ENCODE results near the gene PARD3.

PARD3 gene

GRCh38 chr10:34177445-34177844 lies 637.7 kb downstream of the PARD3 start:
- no peak for DNase-seq (ENCODE audit: low read depth in 2 of 2)
- H3K4me3 ChIP-seq (replicated peaks in 1 of 2; ENCODE audit: low read depth in 2 of 2, low read length in 2 of 2), result no peak overlapping the region
- TF ChIP-seq, protein P1, sequence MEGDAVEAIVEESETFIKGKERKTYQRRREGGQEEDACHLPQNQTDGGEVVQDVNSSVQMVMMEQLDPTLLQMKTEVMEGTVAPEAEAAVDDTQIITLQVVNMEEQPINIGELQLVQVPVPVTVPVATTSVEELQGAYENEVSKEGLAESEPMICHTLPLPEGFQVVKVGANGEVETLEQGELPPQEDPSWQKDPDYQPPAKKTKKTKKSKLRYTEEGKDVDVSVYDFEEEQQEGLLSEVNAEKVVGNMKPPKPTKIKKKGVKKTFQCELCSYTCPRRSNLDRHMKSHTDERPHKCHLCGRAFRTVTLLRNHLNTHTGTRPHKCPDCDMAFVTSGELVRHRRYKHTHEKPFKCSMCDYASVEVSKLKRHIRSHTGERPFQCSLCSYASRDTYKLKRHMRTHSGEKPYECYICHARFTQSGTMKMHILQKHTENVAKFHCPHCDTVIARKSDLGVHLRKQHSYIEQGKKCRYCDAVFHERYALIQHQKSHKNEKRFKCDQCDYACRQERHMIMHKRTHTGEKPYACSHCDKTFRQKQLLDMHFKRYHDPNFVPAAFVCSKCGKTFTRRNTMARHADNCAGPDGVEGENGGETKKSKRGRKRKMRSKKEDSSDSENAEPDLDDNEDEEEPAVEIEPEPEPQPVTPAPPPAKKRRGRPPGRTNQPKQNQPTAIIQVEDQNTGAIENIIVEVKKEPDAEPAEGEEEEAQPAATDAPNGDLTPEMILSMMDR (IDR thresholded peaks at IDR 0.05; ENCODE audit: low read depth, low read length), result no peak

- TF ChIP-seq, protein P1 (IDR thresholded peaks at IDR 0.05; ENCODE audit: low read depth, low read length), result no peak
- no peak overlapping the region for H3K4me3 ChIP-seq (replicated peaks in 1 of 2; ENCODE audit: low read depth in 2 of 2, low read length in 2 of 2)
- DNase-seq (ENCODE audit: low read depth in 2 of 2), result no peak
Observed at GRCh38 chr10:34176351-34176750, 638.7 kb downstream of the PARD3 start.

- no peak overlapping the region for H3K4me3 ChIP-seq (replicated peaks in 1 of 2; ENCODE audit: low read depth in 2 of 2, low read length in 2 of 2)
- TF ChIP-seq, protein P1 (IDR thresholded peaks at IDR 0.05; ENCODE audit: low read depth, low read length), result no peak
- no peak for DNase-seq (ENCODE audit: low read depth in 2 of 2)
Observed at GRCh38 chr10:34175121-34175520, 640.0 kb downstream of the PARD3 start.

DNA sequence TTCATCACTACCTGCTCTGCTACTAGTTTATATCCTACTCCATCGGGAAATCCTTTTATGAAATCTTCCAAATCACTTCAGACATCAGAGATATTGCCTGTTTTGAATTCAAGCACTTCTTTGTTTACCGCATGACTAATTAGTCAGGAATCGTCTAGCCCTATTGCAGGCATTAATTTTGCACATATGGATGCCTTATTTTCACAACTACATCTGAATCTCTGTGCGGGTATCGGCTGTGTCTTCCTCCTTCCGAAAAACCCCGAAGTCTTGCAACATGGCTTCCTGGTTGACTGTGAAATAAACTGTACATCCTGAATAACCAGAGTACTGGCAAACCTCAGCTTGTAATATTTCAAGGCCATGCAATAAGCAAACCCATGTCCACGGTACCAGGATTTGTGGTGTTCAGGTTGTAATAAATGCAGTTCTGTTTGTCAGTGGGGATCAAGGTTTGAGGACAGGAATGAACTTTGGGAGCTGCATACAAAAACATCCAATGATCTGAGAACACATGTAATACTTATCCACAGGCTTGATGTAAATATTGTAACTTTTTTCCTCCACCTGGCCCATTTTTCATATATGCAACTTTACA lies 642.1 kb downstream of the PARD3 start:
- H3K4me3 ChIP-seq (replicated peaks in 1 of 2; ENCODE audit: low read depth in 2 of 2, low read length in 2 of 2), result no peak overlapping the region
- TF ChIP-seq, protein P1 (IDR thresholded peaks at IDR 0.05; ENCODE audit: low read depth, low read length), result no peak
- peak in 1 of 2 donors; percentile 17 for DNase-seq (ENCODE audit: low read depth in 2 of 2)

DNA sequence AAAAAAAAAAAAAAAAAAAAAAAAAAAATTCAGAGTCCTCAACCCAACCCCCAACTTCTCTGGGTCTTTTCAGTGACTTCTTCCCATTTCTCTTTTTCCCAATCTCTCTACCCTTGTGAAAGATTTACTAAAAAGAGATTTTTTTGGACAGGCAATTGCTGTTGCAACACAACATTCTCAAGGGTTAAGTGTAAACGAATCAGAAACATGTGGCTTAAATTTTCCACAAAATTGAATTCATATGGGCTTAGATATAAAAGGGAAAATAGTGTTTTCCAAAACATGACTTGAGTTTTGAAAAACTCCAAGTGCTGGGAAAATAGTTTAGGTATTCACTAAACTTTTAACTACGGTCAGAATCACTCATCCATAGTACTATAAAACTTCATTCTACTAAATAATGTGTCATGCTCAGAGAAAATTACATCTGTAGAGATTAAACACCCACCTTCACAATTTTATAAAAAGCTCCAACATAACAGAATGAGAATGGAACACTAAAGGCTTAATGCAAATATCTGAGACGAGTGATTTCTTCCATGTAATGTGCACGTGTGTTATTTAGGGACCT lies 643.1 kb downstream of the PARD3 start:
- no peak overlapping the region for H3K4me3 ChIP-seq (replicated peaks in 1 of 2; ENCODE audit: low read depth in 2 of 2, low read length in 2 of 2)
- TF ChIP-seq, protein P1 (IDR thresholded peaks at IDR 0.05; ENCODE audit: low read depth, low read length), result no peak
- peak; percentile 25 to 41 for DNase-seq (ENCODE audit: low read depth in 2 of 2)

- TF ChIP-seq, protein P1 (IDR thresholded peaks at IDR 0.05; ENCODE audit: low read depth, low read length), result no peak
- no peak for DNase-seq (ENCODE audit: low read depth in 2 of 2)
- H3K4me3 ChIP-seq (replicated peaks in 1 of 2; ENCODE audit: low read depth in 2 of 2, low read length in 2 of 2), result no peak overlapping the region
Observed at GRCh38 chr10:34169677-34170076, 645.4 kb downstream of the PARD3 start.

- TF ChIP-seq, protein P1 (IDR thresholded peaks at IDR 0.05; ENCODE audit: low read depth, low read length), result no peak
- DNase-seq (ENCODE audit: low read depth in 2 of 2), result no peak
- H3K4me3 ChIP-seq (replicated peaks in 1 of 2; ENCODE audit: low read depth in 2 of 2, low read length in 2 of 2), result no peak overlapping the region
Observed at GRCh38 chr10:34169131-34169530, 646.0 kb downstream of the PARD3 start.
